Measurements from ENCODE around the gene TRIM69. TPM values are rescaled to one million over a fixed set of nuclear protein-coding genes. Genes with fewer than 3 reads are reported as not detected.
A peak's percentile ranks its signal among the peaks of the same experiment; 100 is the strongest.
"Not testable (repeated sequence)": the region's sequence is repeated elsewhere in the genome, so short reads cannot be mapped to it uniquely, and the experiment has no call there.

The TRIM69 gene
- total RNA-seq, 1 experiment from 2014 or later: 22.7 TPM

DNA sequence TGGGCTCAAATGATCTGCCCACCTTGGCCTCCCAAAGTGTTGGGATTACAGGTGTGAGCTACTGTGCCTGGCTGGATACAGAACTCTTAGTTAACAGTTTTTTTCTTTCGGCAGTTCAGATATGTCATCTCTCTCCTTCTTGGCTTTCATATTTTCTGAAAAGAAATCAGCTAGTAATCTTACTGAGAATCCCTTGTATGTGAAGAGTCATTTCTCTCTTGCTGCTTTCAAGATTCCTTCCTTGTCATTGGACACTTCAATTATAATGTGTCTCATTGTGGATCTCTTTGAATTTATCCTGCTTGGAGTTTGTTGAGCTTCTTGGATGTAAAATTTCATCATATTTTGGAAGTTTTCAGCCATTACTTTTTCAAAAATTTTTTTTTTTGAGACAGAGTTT is 17.0 kb downstream of the TRIM69 start:
- no peaks in the 10 kb centered on the region for H3K9me3 ChIP-seq (ENCODE audit: low read length)
- no peak overlapping the region for H2AFZ ChIP-seq (ENCODE audit: low read length)
- H3K4me1 ChIP-seq (ENCODE audit: low read length): no peaks in the 10 kb centered on the region

DNA sequence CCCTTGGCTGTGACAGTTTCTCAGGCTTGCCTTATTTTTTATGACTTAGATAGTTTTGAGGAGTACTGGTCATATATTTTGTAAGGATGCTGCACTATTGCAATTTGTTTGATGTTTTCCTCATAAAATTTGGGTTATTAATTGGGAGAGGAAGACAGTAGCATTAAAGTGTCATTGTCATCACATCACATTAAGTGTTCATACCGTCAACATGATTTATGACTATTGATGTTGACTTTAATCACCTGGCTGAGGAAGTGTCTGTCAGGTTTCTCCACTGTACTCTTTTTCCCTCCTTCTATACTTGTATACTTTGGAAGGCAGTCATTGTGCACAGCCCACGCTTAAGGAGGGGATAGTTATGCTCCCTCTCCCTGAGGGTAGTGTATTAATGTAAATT is 26.9 kb downstream of the TRIM69 start:
- Histone ChIP-seq H3K9me3 (ENCODE audit: low read length) (no peaks in the 10 kb centered on the region), H3K27me3 (ENCODE audit: low read length) (no peaks in the 10 kb centered on the region)
- no peak for DNase-seq

More for the DNA sequence above, 17.0 kb downstream of the TRIM69 start:
- Histone ChIP-seq H3K27me3 (ENCODE audit: low read length) (no peaks in the 10 kb centered on the region), H3K27ac (ENCODE audit: low read length) (no peak overlapping the region), H3K36me3 (ENCODE audit: insufficient read depth, low read length) (no peaks in the 10 kb centered on the region), H3K4me3 (ENCODE audit: low read length) (no peak overlapping the region), H3K4me2 (ENCODE audit: low read depth, low read length, poor library complexity, severe bottlenecking) (no peak overlapping the region), H4K20me1 (ENCODE audit: insufficient read depth, low read depth, low read length) (no peaks in the 10 kb centered on the region), H3K9me2 (replicated peaks; ENCODE audit: insufficient read depth, low read length) (no peaks in the 10 kb centered on the region), H3K79me2 (ENCODE audit: low read length) (no peaks in the 10 kb centered on the region), H3K9ac (ENCODE audit: low read length) (no peak overlapping the region)
- no peak for DNase-seq

DNA sequence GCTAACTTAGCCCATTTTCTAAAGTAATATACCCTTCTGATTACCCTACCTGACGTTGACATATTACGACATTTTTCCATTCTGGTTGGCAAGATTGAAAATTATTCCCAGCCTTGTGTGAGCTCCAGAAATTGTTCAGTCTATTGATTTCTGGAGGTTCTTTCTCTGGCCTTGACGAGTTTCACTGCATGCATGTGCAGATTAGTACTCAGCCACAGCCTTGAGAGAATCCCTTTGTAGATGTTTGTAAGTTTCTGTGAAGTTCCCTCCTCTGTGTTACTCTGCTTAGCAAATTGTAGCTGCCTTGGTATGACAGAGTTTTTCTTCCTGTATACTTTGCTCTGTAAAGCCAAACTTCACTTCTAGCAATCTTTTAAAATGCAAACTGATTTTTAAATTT is 27.5 kb downstream of the TRIM69 start:
- Histone ChIP-seq H2AFZ (ENCODE audit: low read length) (no peak overlapping the region), H3K27me3 (ENCODE audit: low read length) (no peaks in the 10 kb centered on the region), H3K9ac (ENCODE audit: low read length) (no peak overlapping the region), H3K9me2 (replicated peaks; ENCODE audit: insufficient read depth, low read length) (no peaks in the 10 kb centered on the region), H3K79me2 (ENCODE audit: low read length) (no peaks in the 10 kb centered on the region), H3K4me3 (ENCODE audit: low read length) (no peak overlapping the region), H4K20me1 (ENCODE audit: insufficient read depth, low read depth, low read length) (no peaks in the 10 kb centered on the region), H3K4me1 (ENCODE audit: low read length) (no peaks in the 10 kb centered on the region; the same call in 1 of the 2 replicates), H3K36me3 (ENCODE audit: insufficient read depth, low read length) (no peaks in the 10 kb centered on the region), H3K9me3 (ENCODE audit: low read length) (no peaks in the 10 kb centered on the region), H3K27ac (ENCODE audit: low read length) (no peak overlapping the region), H3K4me2 (ENCODE audit: low read depth, low read length, poor library complexity, severe bottlenecking) (no peak overlapping the region)
- no peak for DNase-seq

More for the DNA sequence above, 26.9 kb downstream of the TRIM69 start:
- no peaks in the 10 kb centered on the region; the same call in 1 of the 2 replicates for H3K4me1 ChIP-seq (ENCODE audit: low read length)
- H3K9ac ChIP-seq (ENCODE audit: low read length): no peak overlapping the region
- no peak overlapping the region for H3K27ac ChIP-seq (ENCODE audit: low read length)
- no peaks in the 10 kb centered on the region for H3K36me3 ChIP-seq (ENCODE audit: insufficient read depth, low read length)
- H2AFZ ChIP-seq (ENCODE audit: low read length): no peak overlapping the region
- no peak overlapping the region for H3K4me2 ChIP-seq (ENCODE audit: low read depth, low read length, poor library complexity, severe bottlenecking)
- H3K79me2 ChIP-seq (ENCODE audit: low read length): no peaks in the 10 kb centered on the region
- no peaks in the 10 kb centered on the region for H4K20me1 ChIP-seq (ENCODE audit: insufficient read depth, low read depth, low read length)
- H3K4me3 ChIP-seq (ENCODE audit: low read length): no peak overlapping the region
- H3K9me2 ChIP-seq (replicated peaks; ENCODE audit: insufficient read depth, low read length): no peaks in the 10 kb centered on the region

DNA sequence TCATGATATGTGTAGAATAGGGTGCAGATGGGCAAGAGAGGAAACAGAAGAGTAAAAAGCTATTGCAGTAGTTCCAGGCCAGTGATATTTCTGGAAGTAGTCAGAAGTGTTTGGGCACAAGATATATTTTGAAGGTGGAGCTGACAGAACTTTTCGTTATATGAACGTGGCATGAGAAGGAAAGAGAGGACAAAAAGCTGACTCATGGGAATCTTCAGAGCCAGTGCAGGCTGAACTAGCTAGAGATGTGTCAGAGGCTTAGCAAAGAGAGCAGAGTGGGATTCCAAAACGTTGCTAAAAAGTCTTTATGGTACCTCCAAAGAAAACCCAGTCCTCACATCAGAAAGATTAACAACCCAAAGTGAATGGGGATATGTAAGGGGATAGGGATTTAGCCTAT is 28.7 kb downstream of the TRIM69 start:
- Histone ChIP-seq H3K9me2 (replicated peaks; ENCODE audit: insufficient read depth, low read length) (no peaks in the 10 kb centered on the region), H4K20me1 (ENCODE audit: insufficient read depth, low read depth, low read length) (no peaks in the 10 kb centered on the region), H3K4me3 (ENCODE audit: low read length) (no peak overlapping the region), H3K4me1 (ENCODE audit: low read length) (no peaks in the 10 kb centered on the region; the same call in 1 of the 2 replicates), H3K36me3 (ENCODE audit: insufficient read depth, low read length) (no peaks in the 10 kb centered on the region), H2AFZ (ENCODE audit: low read length) (no peak overlapping the region), H3K4me2 (ENCODE audit: low read depth, low read length, poor library complexity, severe bottlenecking) (no peak overlapping the region), H3K9me3 (ENCODE audit: low read length) (no peaks in the 10 kb centered on the region), H3K79me2 (ENCODE audit: low read length) (no peaks in the 10 kb centered on the region), H3K9ac (ENCODE audit: low read length) (no peak overlapping the region), H3K27me3 (ENCODE audit: low read length) (no peaks in the 10 kb centered on the region), H3K27ac (ENCODE audit: low read length) (no peak overlapping the region)
- no peak for DNase-seq

DNA sequence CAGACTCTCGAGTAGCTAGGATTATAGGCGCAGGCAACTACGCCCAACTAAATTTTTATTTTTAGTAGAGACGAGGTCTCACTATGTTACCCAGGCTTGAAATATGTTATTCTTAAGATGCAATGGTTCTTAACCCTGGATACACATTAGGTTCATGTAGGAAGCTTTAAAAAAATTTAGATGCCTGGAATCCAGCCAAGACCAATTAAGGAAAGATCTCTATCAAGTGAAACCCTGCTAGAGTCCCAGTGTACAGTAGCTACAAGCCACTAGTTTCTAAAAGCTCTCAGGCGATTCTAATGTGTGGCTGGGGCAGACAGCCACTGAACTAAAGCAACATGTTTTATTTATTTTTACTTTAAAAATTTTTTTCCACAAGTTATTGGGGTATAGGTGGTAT is 33.2 kb downstream of the TRIM69 start:
- Histone ChIP-seq H3K9ac (ENCODE audit: low read length) (no peak overlapping the region), H3K27me3 (ENCODE audit: low read length) (no peaks in the 10 kb centered on the region), H3K4me2 (ENCODE audit: low read depth, low read length, poor library complexity, severe bottlenecking) (no peak overlapping the region), H4K20me1 (ENCODE audit: insufficient read depth, low read depth, low read length) (no peaks in the 10 kb centered on the region), H3K4me1 (ENCODE audit: low read length) (no peaks in the 10 kb centered on the region; the same call in 1 of the 2 replicates), H3K4me3 (ENCODE audit: low read length) (no peak overlapping the region), H3K9me3 (ENCODE audit: low read length) (peaks cover 4% of the 10 kb centered on the region; the same call in 1 of the 2 replicates), H3K79me2 (ENCODE audit: low read length) (no peaks in the 10 kb centered on the region), H3K27ac (ENCODE audit: low read length) (no peak overlapping the region), H3K36me3 (ENCODE audit: insufficient read depth, low read length) (no peaks in the 10 kb centered on the region), H3K9me2 (replicated peaks; ENCODE audit: insufficient read depth, low read length) (no peaks in the 10 kb centered on the region), H2AFZ (ENCODE audit: low read length) (no peak overlapping the region)
- no peak for DNase-seq

DNA sequence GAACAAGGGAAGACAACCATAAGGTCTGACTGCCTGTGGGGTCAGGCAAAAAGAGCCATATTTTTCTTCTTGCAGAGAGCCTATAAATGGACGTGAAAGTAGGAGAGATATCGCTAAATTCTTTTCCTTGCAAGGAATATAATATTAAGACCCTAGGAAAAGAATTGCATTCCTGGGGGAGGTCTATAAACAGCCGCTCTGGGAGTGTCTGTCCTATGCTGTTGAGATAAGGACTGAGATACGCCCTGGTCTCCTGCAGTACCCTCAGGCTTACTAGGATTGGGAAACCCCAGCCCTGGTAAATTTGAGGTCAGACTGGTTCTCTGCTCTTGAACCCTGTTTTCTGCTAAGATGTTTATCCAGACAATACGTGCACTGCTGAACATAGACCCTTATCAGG is 34.4 kb downstream of the TRIM69 start:
- not testable (repeated sequence) for H3K27me3 ChIP-seq (ENCODE audit: low read length); H3K9ac ChIP-seq (ENCODE audit: low read length); H3K4me1 ChIP-seq (ENCODE audit: low read length); H3K9me2 ChIP-seq (replicated peaks; ENCODE audit: insufficient read depth, low read length); H3K9me3 ChIP-seq (ENCODE audit: low read length); H3K27ac ChIP-seq (ENCODE audit: low read length); DNase-seq; H3K4me3 ChIP-seq (ENCODE audit: low read length); H3K36me3 ChIP-seq (ENCODE audit: insufficient read depth, low read length); H4K20me1 ChIP-seq (ENCODE audit: insufficient read depth, low read depth, low read length); H3K79me2 ChIP-seq (ENCODE audit: low read length); H3K4me2 ChIP-seq (ENCODE audit: low read depth, low read length, poor library complexity, severe bottlenecking); H2AFZ ChIP-seq (ENCODE audit: low read length)

DNA sequence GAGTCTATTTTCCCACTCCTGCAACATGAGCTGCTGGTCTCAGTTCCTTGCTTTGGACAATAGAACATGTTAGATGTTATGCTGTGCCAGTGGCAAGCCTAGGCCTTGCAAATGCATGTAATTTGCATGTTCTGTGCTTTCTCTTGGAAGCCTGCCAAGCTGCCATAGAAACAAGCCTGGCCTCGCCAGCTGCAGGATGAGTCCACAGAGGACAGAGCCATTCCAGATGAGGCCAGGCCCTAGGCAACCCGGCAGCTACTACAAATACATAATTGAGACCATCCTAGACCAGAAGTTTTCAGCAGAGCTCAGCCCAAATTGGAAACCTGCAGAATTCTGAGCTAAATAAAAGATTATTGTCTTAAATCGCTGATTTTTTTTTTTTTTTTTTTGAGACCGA is 39.6 kb downstream of the TRIM69 start:
- Histone ChIP-seq H3K4me2 (ENCODE audit: low read depth, low read length, poor library complexity, severe bottlenecking) (peak overlapping the region; percentile 53), H3K27ac (ENCODE audit: low read length) (peak overlapping the region; percentile 39; the same call in 1 of the 2 replicates)
- peak; percentile 88 for DNase-seq

DNA sequence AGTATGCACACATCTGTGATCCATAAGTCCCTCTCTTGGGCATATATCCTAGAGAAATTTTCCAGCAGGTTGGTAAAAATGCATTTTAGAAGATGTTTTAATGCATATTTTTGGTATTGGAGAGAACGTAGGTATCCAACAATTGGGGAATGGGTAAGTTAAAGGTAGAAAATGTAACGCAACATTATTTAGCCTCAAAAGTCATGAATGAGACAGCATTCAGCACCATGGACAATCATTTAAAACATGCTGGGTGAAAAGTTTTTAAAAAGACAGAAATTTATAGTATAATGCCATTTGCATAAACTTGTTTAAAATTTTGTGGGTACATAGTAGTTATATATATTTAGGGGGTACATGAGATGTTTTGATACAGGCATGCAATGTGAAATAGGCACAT is 43.4 kb downstream of the TRIM69 start:
- H3K9ac ChIP-seq (ENCODE audit: low read length): no peak overlapping the region
- peaks cover 23% of the 10 kb centered on the region for H3K4me1 ChIP-seq (ENCODE audit: low read length)
- no peak overlapping the region for H2AFZ ChIP-seq (ENCODE audit: low read length)
- H3K4me3 ChIP-seq (ENCODE audit: low read length): no peak overlapping the region
- no peaks in the 10 kb centered on the region for H3K36me3 ChIP-seq (ENCODE audit: insufficient read depth, low read length)
- no peaks in the 10 kb centered on the region for H3K27me3 ChIP-seq (ENCODE audit: low read length)
- H3K9me3 ChIP-seq (ENCODE audit: low read length): no peaks in the 10 kb centered on the region
- no peaks in the 10 kb centered on the region for H4K20me1 ChIP-seq (ENCODE audit: insufficient read depth, low read depth, low read length)
- no peak for DNase-seq
- H3K4me2 ChIP-seq (ENCODE audit: low read depth, low read length, poor library complexity, severe bottlenecking): no peak overlapping the region
- no peaks in the 10 kb centered on the region for H3K9me2 ChIP-seq (replicated peaks; ENCODE audit: insufficient read depth, low read length)
- no peaks in the 10 kb centered on the region for H3K79me2 ChIP-seq (ENCODE audit: low read length)
- H3K27ac ChIP-seq (ENCODE audit: low read length): no peak overlapping the region

More for the DNA sequence above, 39.6 kb downstream of the TRIM69 start:
- H2AFZ ChIP-seq (ENCODE audit: low read length): 0 out of 2 replicates have a peak overlapping the region, but pooled peaks have one; percentile 61
- no peak overlapping the region; the same call in 1 of the 2 replicates for H3K9ac ChIP-seq (ENCODE audit: low read length)
- no peaks in the 10 kb centered on the region for H3K36me3 ChIP-seq (ENCODE audit: insufficient read depth, low read length)
- peak overlapping the region; percentile 3; the same call in 1 of the 2 replicates for H3K4me3 ChIP-seq (ENCODE audit: low read length)
- H3K9me3 ChIP-seq (ENCODE audit: low read length): peaks cover 4% of the 10 kb centered on the region; the same call in 1 of the 2 replicates
- H3K79me2 ChIP-seq (ENCODE audit: low read length): no peaks in the 10 kb centered on the region
- no peaks in the 10 kb centered on the region for H3K27me3 ChIP-seq (ENCODE audit: low read length)
- H3K9me2 ChIP-seq (replicated peaks; ENCODE audit: insufficient read depth, low read length): no peaks in the 10 kb centered on the region
- peaks cover 17% of the 10 kb centered on the region for H3K4me1 ChIP-seq (ENCODE audit: low read length)
- no peaks in the 10 kb centered on the region for H4K20me1 ChIP-seq (ENCODE audit: insufficient read depth, low read depth, low read length)
